ES-I3 (cell line): ENCODE results near the gene ZNF516.

Experiments
- H3K36me3 ChIP-seq: 2 replicates; pipeline ENCODE4 v1.6.1; 2013; ENCODE audit warnings: mild to moderate bottlenecking, low read length, control low read depth, moderate library complexity; ENCODE audit not compliant: insufficient read depth
- H3K4me1 ChIP-seq: 2 replicates; pipeline ENCODE4 v1.6.1; 2013; ENCODE audit warnings: mild to moderate bottlenecking, control low read depth, low read length; ENCODE audit not compliant: insufficient read depth
- H3K9ac ChIP-seq: 2 replicates; pipeline ENCODE4 v1.6.1; 2013; ENCODE audit warnings: low read depth, mild to moderate bottlenecking, low read length, moderate library complexity
- H3K9me3 ChIP-seq: 2 replicates; pipeline ENCODE4 v1.6.1; 2013; ENCODE audit warnings: mild to moderate bottlenecking, low read length, moderate library complexity; ENCODE audit not compliant: control insufficient read depth, insufficient read depth

The ZNF516 gene

GRCh38 chr18:76401498-76401897, 93.5 kb downstream of the ZNF516 start:
- Histone ChIP-seq H3K9ac (no peak overlapping the region), H3K9me3 (no peaks in the 10 kb centered on the region), H3K36me3 (no peaks in the 10 kb centered on the region), H3K4me1 (0 out of 2 replicates have a peak, but pooled peaks cover 2% of the 10 kb centered on the region)

DNA sequence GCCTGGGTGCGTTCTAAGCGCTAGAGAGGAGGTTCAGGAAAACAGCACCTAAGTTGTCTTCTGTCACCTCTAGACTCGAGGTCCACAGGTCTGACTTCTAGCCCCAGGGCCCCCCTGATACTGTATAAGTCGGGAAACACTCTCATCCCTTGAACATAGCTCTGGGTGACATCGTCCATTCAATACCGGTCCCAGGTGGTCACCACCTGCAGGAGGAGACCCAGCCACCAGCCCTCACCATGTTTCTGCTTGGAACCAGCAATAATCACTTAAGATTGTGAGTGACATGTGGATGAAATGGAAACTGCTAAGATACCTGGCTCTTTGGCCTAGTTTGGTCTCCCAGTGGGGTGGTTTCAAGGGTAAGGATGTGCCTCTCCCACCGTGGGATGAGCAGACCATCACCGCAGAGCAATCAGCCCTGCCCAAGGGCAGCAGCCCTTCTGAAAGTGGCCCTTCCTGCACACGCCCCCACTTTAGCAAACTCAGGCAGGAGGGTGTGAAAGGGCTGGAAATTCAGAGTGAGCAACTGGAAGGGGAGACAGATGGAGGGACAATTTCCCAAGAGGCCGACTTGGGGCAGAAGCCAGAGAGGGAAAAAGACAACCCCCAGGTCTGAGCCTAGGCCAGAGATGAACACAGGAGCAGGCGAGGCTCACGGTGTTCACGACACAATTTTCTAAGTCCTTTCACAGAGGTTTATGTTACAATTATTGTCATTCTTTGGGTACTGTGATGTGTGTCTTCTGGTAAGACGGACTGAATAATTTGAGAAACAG, 95.2 kb downstream of the ZNF516 start:
- 0 out of 2 replicates have a peak, but pooled peaks cover 2% of the 10 kb centered on the region for H3K4me1 ChIP-seq
- no peaks in the 10 kb centered on the region for H3K36me3 ChIP-seq
- no peak overlapping the region for H3K9ac ChIP-seq
- H3K9me3 ChIP-seq: no peaks in the 10 kb centered on the region

DNA sequence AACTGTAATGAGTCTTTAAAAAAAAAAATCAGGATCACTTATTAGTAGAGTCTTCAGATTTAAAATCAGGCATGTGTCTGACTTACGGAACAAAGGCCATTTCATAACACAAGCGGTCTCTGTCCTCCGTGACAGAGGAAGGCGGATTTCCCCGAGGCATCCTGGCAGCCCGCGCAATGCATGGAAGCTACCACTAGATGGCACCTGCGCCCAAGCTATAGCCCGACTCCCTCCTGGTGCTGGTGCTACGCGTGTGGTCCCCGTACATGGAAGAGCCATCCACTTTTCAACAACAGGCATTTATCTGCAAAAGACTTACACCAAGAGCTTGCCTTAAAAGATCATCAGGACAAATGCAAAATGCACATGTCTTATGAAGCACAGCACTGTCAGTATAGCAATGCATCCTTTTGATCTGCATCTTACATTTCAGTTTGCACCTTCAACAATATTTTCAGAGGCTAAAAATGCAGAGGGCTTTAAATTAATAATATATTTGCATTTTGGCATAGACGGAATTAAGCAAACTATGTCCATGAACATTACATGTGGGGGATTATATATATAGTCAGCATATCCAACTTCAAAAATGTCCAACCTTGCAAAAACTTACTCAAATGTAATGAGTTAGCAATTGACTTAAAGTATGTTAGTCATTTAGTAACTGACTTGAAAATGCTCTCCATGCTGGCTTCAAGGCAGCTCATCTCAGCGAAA, 96.0 kb downstream of the ZNF516 start:
- Histone ChIP-seq H3K9ac (no peak overlapping the region), H3K4me1 (0 out of 2 replicates have a peak, but pooled peaks cover 2% of the 10 kb centered on the region), H3K36me3 (no peaks in the 10 kb centered on the region), H3K9me3 (no peaks in the 10 kb centered on the region)

GRCh38 chr18:76398295-76398694, 96.7 kb downstream of the ZNF516 start:
- no peaks in the 10 kb centered on the region for H3K9me3 ChIP-seq
- H3K4me1 ChIP-seq: 0 out of 2 replicates have a peak, but pooled peaks cover 2% of the 10 kb centered on the region
- no peak overlapping the region for H3K9ac ChIP-seq
- H3K36me3 ChIP-seq: no peaks in the 10 kb centered on the region

- no peaks in the 10 kb centered on the region for H3K9me3 ChIP-seq
- no peak overlapping the region for H3K9ac ChIP-seq
- 0 out of 2 replicates have a peak, but pooled peaks cover 2% of the 10 kb centered on the region for H3K4me1 ChIP-seq
- H3K36me3 ChIP-seq: no peaks in the 10 kb centered on the region
Measured at GRCh38 chr18:76397631-76398030, 97.4 kb downstream of the ZNF516 start.

- no peak overlapping the region for H3K9ac ChIP-seq
- no peaks in the 10 kb centered on the region for H3K9me3 ChIP-seq
- H3K36me3 ChIP-seq: no peaks in the 10 kb centered on the region
- 0 out of 2 replicates have a peak, but pooled peaks cover 2% of the 10 kb centered on the region for H3K4me1 ChIP-seq
Measured at GRCh38 chr18:76396792-76397191, 98.2 kb downstream of the ZNF516 start.

GRCh38 chr18:76395609-76396008, 99.4 kb downstream of the ZNF516 start:
- Histone ChIP-seq H3K9ac (no peak overlapping the region), H3K4me1 (0 out of 2 replicates have a peak, but pooled peaks cover 2% of the 10 kb centered on the region), H3K36me3 (no peaks in the 10 kb centered on the region), H3K9me3 (no peaks in the 10 kb centered on the region)

DNA sequence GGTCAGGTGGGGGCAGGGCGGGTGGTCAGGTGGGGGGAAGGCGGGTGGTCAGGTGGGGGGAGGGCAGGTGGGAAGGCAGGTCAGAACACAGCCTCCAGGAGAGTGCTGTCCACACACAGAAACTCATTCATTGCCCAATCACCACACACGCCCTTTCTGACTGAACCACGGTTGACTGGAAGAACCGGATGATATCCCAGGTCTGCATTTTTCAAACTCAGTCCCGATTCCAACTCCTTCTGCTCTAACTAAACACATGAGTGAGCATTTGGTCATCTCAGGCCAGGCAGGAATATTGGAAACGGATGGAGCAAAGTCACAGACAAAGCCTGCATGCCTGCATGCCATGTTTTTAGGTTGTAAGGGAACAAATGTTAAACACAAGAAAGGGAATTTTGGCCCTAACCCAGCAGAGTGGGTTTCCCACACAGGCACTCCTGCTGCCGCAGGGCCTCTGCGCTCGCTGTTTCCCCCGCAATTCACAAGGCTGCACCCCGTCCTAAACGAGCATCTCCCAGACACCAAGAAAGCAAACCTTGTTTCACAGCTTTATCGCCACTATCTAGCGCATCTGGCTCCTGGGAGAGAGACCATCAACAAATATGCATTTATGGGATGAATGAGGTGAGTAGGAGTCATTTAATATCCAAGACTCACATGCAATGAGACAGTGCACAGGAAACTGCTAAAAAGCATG, 100.1 kb downstream of the ZNF516 start:
- 0 out of 2 replicates have a peak, but pooled peaks cover 2% of the 10 kb centered on the region for H3K4me1 ChIP-seq
- H3K9ac ChIP-seq: no peak overlapping the region
- H3K9me3 ChIP-seq: no peaks in the 10 kb centered on the region
- no peaks in the 10 kb centered on the region for H3K36me3 ChIP-seq

DNA sequence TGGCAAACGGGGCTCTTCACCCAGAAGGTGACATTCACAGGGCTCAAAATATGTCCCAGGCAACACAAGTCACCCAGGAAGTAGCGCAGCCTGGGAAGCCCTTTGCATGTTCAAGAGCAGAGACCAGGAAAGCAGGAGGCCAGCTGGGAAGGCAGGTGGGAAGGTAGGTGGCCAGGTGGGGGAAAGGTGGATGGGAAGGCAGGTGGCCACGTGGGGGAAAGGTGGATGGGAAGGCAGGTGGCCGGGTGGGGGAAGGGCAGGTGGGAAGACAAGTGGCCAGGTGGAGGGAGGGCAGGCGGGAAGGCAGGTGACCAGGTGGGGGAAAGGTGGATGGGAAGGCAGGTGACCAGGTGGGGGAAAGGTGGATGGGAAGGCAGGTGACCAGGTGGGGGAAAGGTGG, 102.7 kb downstream of the ZNF516 start:
- no peaks in the 10 kb centered on the region for H3K36me3 ChIP-seq
- no peaks in the 10 kb centered on the region for H3K4me1 ChIP-seq
- H3K9ac ChIP-seq: no peak overlapping the region
- no peaks in the 10 kb centered on the region for H3K9me3 ChIP-seq

DNA sequence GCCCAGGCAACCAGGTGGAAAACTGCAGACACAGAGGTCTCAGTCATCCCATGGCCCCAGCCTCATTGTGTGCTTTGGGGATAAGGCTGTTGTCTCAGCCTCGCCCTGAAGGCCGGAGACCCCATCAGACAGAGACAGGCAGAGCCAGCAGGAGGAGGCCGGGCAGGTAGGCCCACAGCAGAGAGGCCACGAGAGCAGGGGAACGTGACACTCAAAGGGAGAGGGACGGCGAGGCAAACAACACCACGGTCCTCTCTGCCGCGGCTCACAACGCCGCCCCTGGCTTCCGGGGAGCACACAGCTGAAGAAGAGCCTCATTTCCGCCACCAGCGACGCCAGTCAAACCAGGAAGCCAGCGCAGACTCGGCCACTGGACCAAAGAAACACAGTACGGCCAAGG, 103.3 kb downstream of the ZNF516 start:
- Histone ChIP-seq H3K4me1 (no peaks in the 10 kb centered on the region), H3K9ac (no peak overlapping the region), H3K9me3 (no peaks in the 10 kb centered on the region), H3K36me3 (no peaks in the 10 kb centered on the region)

GRCh38 chr18:76391038-76391437, 104.0 kb downstream of the ZNF516 start:
- Histone ChIP-seq H3K4me1 (no peaks in the 10 kb centered on the region), H3K9ac (no peak overlapping the region), H3K9me3 (no peaks in the 10 kb centered on the region), H3K36me3 (no peaks in the 10 kb centered on the region)

DNA sequence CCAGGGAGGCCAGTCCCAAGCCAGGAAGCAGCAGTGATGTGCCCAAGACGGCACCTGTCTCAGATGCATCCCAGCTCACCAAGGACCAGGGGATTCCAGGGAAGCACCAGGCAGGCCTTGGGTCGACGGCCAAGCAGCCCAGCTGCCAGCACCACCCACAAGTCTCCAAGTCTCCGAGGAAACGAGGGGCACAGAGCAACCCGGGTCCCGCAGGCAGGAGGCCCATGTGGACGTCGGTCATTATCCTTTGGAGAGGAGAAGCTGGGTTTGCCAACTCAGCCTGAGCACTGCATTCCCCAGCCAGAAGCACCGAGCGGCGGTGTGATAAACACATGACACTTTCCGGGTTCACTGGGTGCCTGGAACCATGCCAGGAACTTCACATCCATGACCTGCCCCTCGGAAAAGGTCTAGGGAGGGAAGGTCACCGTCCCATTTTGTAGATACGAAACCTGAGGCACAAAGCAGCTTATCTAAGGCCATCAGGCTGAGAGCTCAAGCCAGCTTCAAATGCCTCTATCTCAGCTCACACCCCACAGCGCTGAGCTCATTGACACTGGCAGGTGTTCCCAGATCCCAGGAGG, 104.5 kb downstream of the ZNF516 start:
- H3K36me3 ChIP-seq: no peaks in the 10 kb centered on the region
- no peaks in the 10 kb centered on the region for H3K4me1 ChIP-seq
- H3K9me3 ChIP-seq: no peaks in the 10 kb centered on the region
- H3K9ac ChIP-seq: no peak overlapping the region

DNA sequence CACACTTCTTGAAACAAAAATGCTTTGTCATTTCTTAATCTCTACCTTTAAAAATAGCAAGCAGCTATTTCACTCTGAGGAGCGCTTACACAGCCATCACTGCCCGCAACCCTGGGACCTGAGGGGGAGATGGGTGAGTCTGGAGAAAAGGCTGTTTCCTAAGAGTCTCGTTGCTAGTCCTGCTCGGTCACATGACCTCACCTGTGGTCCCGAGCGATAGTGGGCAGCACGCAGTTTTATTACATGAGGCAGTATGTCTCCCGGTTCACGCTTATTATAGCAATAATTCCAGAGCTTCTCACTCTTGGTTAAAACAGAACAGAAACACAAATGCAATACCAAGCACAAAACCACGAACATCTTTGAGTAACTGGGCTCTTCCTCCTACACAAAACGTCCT, 105.3 kb downstream of the ZNF516 start:
- Histone ChIP-seq H3K36me3 (no peaks in the 10 kb centered on the region), H3K4me1 (no peaks in the 10 kb centered on the region), H3K9me3 (no peaks in the 10 kb centered on the region), H3K9ac (no peak overlapping the region)

- H3K36me3 ChIP-seq: no peaks in the 10 kb centered on the region
- H3K4me1 ChIP-seq: no peaks in the 10 kb centered on the region
- no peaks in the 10 kb centered on the region for H3K9me3 ChIP-seq
- H3K9ac ChIP-seq: no peak overlapping the region
Measured at GRCh38 chr18:76388891-76389423, 106.1 kb downstream of the ZNF516 start.
